ENCODE results near the gene GTF2IRD1. TPM values are rescaled to one million over a fixed set of nuclear protein-coding genes. Genes with fewer than 3 reads are reported as not detected.

The GTF2IRD1 gene
- total RNA-seq, 1 experiment from 2014 or later = 53.6 TPM

DNA sequence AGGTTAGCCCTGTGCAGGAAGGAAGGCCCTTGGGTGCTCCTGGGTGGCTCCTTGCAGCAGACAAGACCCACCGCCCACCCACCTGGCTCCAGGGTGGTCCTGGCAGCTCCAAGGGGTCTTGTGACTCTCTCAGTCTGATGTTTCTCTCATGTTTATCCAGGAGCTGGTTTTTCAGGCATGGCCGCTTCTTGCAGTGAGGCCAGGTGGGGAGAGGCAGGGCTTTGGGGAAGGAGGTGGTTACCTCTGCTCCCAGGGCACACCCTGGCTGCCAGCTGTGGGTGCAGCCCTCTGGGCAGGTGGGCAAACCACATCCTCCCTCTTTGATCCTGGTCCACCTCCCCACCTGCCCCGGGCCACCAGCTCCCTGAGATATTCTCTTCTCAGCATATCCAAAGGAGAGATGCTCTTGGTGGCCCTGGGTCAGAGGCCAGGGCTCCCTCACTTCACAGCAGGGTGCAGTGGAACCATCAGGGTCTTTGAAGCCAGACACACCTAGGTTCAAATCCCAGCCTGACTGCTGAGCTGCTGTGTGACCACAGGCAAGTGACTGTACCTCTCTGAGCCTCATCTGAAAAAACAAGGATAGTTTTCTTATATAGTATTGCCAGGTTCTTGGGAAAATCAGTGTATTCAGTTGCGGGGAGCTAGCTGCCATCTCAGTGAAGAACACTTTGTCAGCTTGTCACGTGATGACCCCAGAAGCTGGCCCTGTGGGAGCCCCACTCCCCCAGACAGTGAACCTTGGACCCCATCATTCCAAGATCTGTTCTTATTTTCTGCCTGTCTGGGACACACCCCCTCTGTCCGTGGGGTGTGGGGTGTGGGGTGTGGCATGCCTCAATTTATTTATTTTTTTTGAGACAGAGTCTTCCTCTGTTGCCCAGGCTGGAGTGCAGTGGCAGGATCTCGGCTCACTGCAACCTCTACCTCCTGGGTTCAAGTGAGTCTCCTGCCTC lies 11.5 kb downstream of the GTF2IRD1 start:
- H3K36me3 Mint-ChIP-seq (ENCODE audit: insufficient read depth, unreplicated experiment) = peaks cover 49% of the 10 kb centered on the region
- no peak overlapping the region for H3K27ac Mint-ChIP-seq (ENCODE audit: unreplicated experiment)
- Histone ChIP-seq H3K27me3 (replicated peaks; ENCODE audit: control insufficient read depth, insufficient read depth, low read length) (no peaks in the 10 kb centered on the region), H3K9me3 (no peaks in the 10 kb centered on the region), H3K4me1 (peaks cover 16% of the 10 kb centered on the region), H3K36me3 (ENCODE audit: control insufficient read depth, insufficient read depth, low read length) (0 out of 2 replicates have a peak, but pooled peaks cover 1% of the 10 kb centered on the region), H3K4me3 (ENCODE audit: low read depth, low read length) (no peak overlapping the region)
- POLR2A ChIA-PET = interaction anchor here (1.5 kb wide), 1 partner anchor 10 kb away, joined by 3 read pairs; no protein-coding TSS in a partner anchor
- intact Hi-C loops (cut with micrococcal nuclease; ENCODE audit: unreplicated experiment) = loop anchor here (1.0 kb wide), 1 partner anchor 48 kb away; no protein-coding TSS in a partner anchor
- TF ChIP-seq, protein P1, sequence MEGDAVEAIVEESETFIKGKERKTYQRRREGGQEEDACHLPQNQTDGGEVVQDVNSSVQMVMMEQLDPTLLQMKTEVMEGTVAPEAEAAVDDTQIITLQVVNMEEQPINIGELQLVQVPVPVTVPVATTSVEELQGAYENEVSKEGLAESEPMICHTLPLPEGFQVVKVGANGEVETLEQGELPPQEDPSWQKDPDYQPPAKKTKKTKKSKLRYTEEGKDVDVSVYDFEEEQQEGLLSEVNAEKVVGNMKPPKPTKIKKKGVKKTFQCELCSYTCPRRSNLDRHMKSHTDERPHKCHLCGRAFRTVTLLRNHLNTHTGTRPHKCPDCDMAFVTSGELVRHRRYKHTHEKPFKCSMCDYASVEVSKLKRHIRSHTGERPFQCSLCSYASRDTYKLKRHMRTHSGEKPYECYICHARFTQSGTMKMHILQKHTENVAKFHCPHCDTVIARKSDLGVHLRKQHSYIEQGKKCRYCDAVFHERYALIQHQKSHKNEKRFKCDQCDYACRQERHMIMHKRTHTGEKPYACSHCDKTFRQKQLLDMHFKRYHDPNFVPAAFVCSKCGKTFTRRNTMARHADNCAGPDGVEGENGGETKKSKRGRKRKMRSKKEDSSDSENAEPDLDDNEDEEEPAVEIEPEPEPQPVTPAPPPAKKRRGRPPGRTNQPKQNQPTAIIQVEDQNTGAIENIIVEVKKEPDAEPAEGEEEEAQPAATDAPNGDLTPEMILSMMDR (IDR thresholded peaks at IDR 0.05; ENCODE audit: insufficient read depth in 1 of 2, low read depth in 1 of 2, low read length in 1 of 2, severe bottlenecking in 1 of 2, unreplicated experiment in 1 of 2) = no peak
- H3K4me3 Mint-ChIP-seq (ENCODE audit: unreplicated experiment) = no peak overlapping the region
- no TSS peak for BruUV-seq (replicated peaks)
- H3K4me1 Mint-ChIP-seq (ENCODE audit: low read depth, unreplicated experiment) = peaks cover 16% of the 10 kb centered on the region
- CTCF ChIA-PET = no interaction called here
- no peaks in the 10 kb centered on the region for H3K9me3 Mint-ChIP-seq (ENCODE audit: unreplicated experiment)
- peak in 1 of 2 experiments; percentile 49 for DNase-seq
- H3K27me3 Mint-ChIP-seq (ENCODE audit: insufficient read depth, unreplicated experiment) = no peaks in the 10 kb centered on the region

DNA sequence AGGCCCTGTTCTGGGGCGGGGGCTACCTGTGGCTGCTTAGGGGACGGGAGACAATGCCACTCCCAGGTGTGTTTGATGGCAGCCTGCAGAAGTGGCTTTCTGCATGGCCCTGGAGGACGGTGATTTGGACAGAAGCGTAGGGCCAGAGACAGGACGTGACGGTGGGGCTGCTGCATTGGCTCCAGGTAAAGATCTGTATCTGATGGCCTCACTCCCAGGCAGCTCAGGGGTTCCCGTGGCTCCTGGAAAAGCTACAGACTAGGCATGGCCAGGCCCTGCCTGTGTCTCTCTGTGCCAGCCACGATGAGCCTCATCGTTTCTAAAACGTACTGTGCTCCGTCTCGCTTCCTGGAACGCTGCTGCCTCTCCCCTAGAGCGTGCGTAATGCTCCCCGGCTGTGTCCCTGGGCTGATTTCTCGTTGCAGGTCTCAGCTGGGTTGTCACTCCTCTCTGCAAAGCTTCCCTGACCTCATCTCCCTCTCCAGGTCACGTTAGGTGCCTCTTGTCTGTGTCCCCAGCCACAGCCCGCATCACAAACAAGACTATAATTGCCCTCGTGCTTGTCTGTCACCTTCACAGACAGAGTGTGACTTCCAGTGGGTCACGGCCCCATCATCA lies 12.6 kb downstream of the GTF2IRD1 start:
- Mint-ChIP-seq H3K4me1 (ENCODE audit: low read depth, unreplicated experiment) (peaks cover 16% of the 10 kb centered on the region), H3K27me3 (ENCODE audit: insufficient read depth, unreplicated experiment) (no peaks in the 10 kb centered on the region), H3K36me3 (ENCODE audit: insufficient read depth, unreplicated experiment) (peaks cover 49% of the 10 kb centered on the region), H3K9me3 (ENCODE audit: unreplicated experiment) (no peaks in the 10 kb centered on the region), H3K4me3 (ENCODE audit: unreplicated experiment) (no peak overlapping the region), H3K27ac (ENCODE audit: unreplicated experiment) (peak overlapping the region; percentile 48)
- Histone ChIP-seq H3K9me3 (no peaks in the 10 kb centered on the region), H3K36me3 (ENCODE audit: control insufficient read depth, insufficient read depth, low read length) (0 out of 2 replicates have a peak, but pooled peaks cover 1% of the 10 kb centered on the region), H3K4me1 (peaks cover 16% of the 10 kb centered on the region), H3K27me3 (replicated peaks; ENCODE audit: control insufficient read depth, insufficient read depth, low read length) (no peaks in the 10 kb centered on the region), H3K4me3 (ENCODE audit: low read depth, low read length) (no peak overlapping the region)
- POLR2A ChIA-PET = interaction anchor here (1.5 kb wide), 1 partner anchor 11 kb away, joined by 3 read pairs; no protein-coding TSS in a partner anchor
- CTCF ChIA-PET = no interaction called here
- intact Hi-C loops (cut with micrococcal nuclease; ENCODE audit: unreplicated experiment) = no loop called here
- TF ChIP-seq, protein P1 (IDR thresholded peaks at IDR 0.05; ENCODE audit: insufficient read depth in 1 of 2, low read depth in 1 of 2, low read length in 1 of 2, severe bottlenecking in 1 of 2, unreplicated experiment in 1 of 2) = no peak
- DNase-seq = no peak
- BruUV-seq (replicated peaks) = no TSS peak

DNA sequence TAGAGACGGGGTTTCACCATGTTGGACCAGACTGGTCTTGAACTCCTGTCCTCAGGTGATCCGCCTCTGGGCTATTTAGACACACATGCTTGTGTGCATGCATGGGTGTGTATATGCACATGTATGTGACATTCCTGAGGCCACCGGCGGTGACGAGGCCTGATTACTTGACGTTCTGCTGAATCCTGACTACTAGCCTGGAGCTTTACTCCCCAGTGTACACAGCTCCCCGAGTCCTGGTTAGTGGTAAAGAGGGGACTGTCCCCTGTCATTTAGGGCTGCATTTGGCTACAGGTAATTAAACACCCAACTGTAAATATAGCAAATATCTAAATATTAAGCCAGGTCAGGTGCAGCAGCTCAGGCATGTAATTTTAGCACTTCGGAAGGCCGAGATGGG lies 14.2 kb downstream of the GTF2IRD1 start:
- H3K4me1 ChIP-seq = peaks cover 11% of the 10 kb centered on the region
- Mint-ChIP-seq H3K4me3 (ENCODE audit: unreplicated experiment) (no peak overlapping the region), H3K4me1 (ENCODE audit: low read depth, unreplicated experiment) (peaks cover 9% of the 10 kb centered on the region), H3K36me3 (ENCODE audit: insufficient read depth, unreplicated experiment) (peaks cover 56% of the 10 kb centered on the region), H3K9me3 (ENCODE audit: unreplicated experiment) (no peaks in the 10 kb centered on the region), H3K27me3 (ENCODE audit: insufficient read depth, unreplicated experiment) (no peaks in the 10 kb centered on the region), H3K27ac (ENCODE audit: unreplicated experiment) (no peak overlapping the region)
- H3K9me3 ChIP-seq = no peaks in the 10 kb centered on the region
- no peaks in the 10 kb centered on the region for H3K27me3 ChIP-seq (replicated peaks; ENCODE audit: control insufficient read depth, insufficient read depth, low read length)
- no peak overlapping the region for H3K4me3 ChIP-seq (ENCODE audit: low read depth, low read length)
- TF ChIP-seq, protein P1 (IDR thresholded peaks at IDR 0.05; ENCODE audit: insufficient read depth in 1 of 2, low read depth in 1 of 2, low read length in 1 of 2, severe bottlenecking in 1 of 2, unreplicated experiment in 1 of 2) = no peak
- intact Hi-C loops (cut with micrococcal nuclease; ENCODE audit: unreplicated experiment) = no loop called here
- POLR2A ChIA-PET = no interaction called here
- 0 out of 2 replicates have a peak, but pooled peaks cover 1% of the 10 kb centered on the region for H3K36me3 ChIP-seq (ENCODE audit: control insufficient read depth, insufficient read depth, low read length)
- CTCF ChIA-PET = no interaction called here
- BruUV-seq (replicated peaks) = no TSS peak
- no peak for DNase-seq
